Tongue (tissue), 2 donors: ENCODE results near the gene LYRM7. TPM values are rescaled to one million over a fixed set of nuclear protein-coding genes. Genes with fewer than 3 reads are reported as not detected.
"Not testable (repeated sequence)": the region's sequence is repeated elsewhere in the genome, so short reads cannot be mapped to it uniquely, and the experiment has no call there.

Experiments
- DNase-seq: peaks from one replicate; pipeline ENCODE4 v3.0.0-alpha.2; 2015
- total RNA-seq: library from RNA; depleted of rRNA; stranded (reverse); fragments of >200 nt; gene quantifications from one replicate; pipeline ENCODE4 v1.2.3, GENCODE V29; 2014

LYRM7 gene
- total RNA-seq, result 22.1 TPM

- DNase-seq, result peak; percentile 99
Measured at GRCh38 chr5:131170540-131171275, at the start of gene LYRM7. TSS of gene LYRM7 (plus strand) at chr5:131170944. CDS start at chr5:131171021, 77 bp downstream.

DNA sequence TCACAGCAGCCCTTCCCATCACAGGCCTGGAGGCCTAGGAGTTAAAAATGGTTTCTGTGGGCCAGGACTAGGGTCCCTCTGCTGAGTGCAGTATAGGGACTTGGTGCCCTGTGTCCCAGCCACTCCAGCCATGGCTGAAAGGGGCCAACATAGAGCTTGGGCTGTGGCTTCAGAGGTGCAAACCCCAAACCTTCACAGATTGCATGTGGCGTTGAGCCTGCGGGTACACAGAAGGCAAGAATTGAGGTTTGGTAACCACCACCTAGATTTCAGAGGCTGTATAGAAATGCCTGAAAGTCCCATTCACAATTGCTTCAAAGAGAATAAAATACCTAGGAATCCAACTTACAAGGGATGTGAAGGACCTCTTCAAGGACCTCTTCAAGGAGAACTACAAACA is 43.5 kb upstream of the LYRM7 start:
- not testable (repeated sequence) for DNase-seq

GRCh38 chr5:131129306-131129705 is 41.4 kb upstream of the LYRM7 start:
- DNase-seq, result no peak

GRCh38 chr5:131133091-131133490 is 37.7 kb upstream of the LYRM7 start:
- not testable (repeated sequence) for DNase-seq

DNA sequence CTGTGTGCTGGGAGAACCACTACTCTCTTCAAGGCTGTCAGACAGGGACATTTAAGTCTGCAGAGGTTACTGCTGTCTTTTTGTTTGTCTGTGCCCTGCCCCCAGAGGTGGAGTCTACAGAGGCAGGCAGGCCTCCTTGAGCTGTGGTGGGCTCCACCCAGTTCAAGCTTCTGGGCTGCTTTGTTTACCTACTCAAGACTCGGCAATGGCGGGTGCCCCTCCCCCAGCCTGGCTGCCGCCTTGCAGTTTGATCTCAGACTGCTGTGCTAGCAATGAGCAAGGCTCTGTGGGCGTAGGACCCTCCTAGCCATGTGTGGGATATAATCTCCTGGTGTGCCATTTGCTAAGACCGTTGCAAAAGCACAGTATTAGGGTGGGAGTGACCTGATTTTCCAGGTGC is 32.3 kb upstream of the LYRM7 start:
- not testable (repeated sequence) for DNase-seq

DNA sequence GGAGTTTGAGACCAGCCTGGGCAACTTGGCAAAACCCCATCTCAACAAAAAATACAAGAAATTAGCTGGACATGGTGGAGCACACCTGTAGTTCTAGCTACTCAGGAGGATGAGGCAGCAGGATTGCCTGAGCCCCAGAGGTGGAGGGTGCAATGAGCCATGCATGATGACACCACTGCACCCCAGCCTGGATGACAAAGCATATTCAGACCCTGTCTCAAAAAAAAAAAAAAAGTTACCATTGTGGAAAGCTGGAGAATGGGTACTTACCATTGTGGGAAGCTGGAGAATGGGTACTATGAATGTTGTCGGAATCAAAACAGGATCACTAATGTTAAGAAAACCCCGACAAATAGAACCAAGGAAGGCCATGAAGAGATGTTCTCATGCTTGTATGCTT is 31.4 kb upstream of the LYRM7 start:
- no peak for DNase-seq

DNA sequence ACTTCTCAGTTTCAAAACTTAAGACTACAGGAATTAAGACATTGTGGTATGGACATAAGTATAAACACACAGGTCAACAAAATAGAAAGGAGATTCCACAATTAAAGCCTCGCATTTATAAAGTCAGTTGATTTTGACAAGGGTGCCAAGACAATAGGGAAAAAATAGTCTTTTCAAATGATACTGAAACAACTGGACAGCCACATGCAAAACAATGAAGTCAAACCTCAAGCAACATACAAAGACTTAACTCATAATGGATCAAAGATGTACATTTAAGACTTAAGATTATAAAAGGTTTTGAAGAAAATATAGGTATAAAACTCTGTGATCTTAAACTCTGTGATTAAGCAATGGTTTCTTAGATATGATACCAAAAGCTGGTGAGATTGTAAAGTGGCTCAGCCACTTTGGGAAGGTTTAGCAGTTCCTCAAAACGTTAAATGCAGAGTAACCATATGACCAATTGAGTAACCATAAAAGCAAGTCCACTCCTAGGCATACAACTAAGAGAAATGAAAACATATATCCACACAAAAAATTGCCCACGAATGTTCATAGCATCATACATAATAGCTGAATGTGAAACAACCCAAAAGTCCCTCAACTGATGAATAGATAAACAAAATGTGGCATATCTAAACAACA is 27.6 kb upstream of the LYRM7 start:
- DNase-seq, result no peak

GRCh38 chr5:131147258-131147657 is 23.5 kb upstream of the LYRM7 start:
- no peak for DNase-seq

GRCh38 chr5:131148835-131149234 is 21.9 kb upstream of the LYRM7 start:
- DNase-seq, result no peak

- DNase-seq, result no peak
Measured at GRCh38 chr5:131150408-131150807, 20.3 kb upstream of the LYRM7 start.

GRCh38 chr5:131151216-131151615 is 19.5 kb upstream of the LYRM7 start:
- DNase-seq, result no peak

DNA sequence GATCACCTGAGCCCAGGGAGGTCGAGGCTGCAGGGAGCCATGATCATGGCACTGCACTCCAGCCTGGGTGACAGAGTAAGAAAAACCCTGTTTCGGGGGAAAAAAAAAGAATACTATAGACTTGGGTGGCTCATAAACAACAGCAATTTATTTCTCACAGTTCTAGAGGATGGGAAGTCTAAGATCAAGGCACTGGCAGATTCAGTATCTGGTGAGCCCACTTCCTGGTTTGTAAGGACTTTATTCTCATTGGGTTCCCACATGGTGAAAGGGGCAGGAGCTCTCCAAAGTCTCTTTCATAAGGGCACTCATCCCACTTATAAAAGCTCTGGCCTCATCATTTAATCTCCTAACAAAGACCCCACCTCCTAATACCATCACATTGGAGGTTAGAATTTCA is 14.4 kb upstream of the LYRM7 start:
- DNase-seq, result no peak

DNA sequence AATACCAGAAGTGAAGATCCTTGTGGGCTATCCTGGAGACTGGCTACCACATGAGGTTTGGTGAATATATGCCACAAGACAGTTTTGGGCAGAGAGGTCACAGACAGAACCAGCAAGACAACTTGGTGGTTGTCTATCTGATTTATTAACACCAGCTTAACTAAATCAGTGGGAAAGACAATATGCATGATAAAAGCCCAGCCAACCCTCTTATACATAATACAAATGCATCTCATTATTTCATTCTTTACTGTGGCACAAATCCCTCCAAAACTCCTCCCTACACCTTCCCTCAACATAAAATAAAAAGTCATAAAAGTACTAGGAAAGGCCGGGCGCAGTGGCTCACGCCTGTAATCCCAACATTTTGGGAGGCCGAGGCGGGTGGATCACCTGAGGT is 13.8 kb upstream of the LYRM7 start:
- DNase-seq, result no peak

- DNase-seq, result no peak
Measured at GRCh38 chr5:131160134-131160533, 10.6 kb upstream of the LYRM7 start.

DNA sequence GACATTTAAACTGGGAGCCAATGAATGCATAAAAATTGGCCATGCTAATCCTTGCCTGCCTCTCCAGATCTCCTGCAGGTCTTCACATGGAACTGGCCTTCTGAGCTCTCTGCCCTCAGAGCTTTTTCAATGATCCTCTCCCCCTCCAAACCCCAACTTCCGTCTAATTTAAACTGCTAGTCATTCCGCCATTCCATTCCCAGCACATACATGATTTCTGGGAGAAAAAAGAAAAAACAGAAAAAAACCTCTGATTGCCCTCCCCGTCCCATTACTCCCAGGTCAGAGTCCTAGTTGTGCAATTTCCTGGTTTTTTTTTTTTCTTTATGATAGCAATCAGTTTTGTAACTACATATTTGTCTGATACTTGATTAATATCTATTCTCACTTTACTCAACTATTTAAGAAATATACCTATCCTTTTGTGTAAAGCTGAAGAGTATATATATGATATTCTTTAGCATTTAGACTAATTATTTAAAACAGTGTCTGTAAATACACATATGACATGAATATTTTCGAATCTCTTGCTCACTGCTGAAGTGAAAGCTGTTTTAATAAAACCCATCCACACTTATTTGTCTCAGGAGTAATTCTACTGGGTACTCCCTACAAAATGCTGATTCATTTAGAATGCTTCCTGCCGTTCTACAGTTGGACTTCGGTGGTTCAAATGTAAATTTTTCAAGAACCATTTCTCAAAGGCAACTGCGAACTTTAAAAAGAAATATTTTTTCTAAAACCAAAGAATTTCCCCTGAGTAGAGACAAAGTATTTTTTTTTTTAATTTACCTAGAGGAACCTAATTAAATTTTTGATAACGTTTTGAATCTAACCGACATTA is 7.2 kb upstream of the LYRM7 start:
- DNase-seq, result peak; percentile 10

GRCh38 chr5:131164191-131165118 is 6.3 kb upstream of the LYRM7 start:
- peak; percentile 80 for DNase-seq

- DNase-seq, result peak; percentile 96
Measured at GRCh38 chr5:131165119-131165727, 5.5 kb upstream of the LYRM7 start, which contains the start of gene HINT1. TSS of gene HINT1 (minus strand) at chr5:131165256. CDS start at chr5:131165205, 51 bp downstream.

GRCh38 chr5:131167615-131168014 is 3.1 kb upstream of the LYRM7 start:
- DNase-seq, result no peak

DNA sequence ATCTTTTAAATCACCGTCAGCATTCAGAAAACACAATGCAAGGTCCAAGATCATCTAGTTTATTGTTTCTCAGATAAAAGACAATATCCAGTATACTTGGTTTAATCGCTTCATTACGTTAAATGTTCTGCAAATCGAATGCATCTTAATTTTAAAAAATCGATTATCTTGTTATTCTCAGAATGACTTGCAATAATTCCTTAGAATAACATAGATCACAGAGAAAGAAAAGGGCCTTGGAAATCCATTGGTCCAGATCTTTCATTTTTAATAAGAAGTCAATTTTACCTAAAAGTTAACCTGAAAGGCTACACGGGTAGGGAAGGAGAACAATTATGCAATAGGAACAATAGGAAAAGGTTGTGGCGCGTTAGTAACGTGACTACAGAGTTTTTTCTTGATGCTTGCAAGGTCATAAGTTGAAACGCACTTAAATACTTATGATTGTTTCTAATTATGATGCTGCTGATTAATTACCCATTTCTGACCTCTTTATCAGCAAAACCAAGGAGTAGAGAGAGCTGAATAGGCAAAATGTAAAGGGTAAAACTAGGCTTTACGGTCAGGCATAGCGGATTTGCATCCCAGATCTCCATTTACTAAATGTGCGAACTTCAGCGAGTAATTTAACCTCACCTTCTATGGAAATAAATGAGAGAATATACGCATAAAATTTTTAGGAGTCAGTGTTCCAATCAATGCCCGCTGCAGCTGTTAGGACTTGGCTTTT is 769 bp upstream of the LYRM7 start:
- no peak for DNase-seq

DNA sequence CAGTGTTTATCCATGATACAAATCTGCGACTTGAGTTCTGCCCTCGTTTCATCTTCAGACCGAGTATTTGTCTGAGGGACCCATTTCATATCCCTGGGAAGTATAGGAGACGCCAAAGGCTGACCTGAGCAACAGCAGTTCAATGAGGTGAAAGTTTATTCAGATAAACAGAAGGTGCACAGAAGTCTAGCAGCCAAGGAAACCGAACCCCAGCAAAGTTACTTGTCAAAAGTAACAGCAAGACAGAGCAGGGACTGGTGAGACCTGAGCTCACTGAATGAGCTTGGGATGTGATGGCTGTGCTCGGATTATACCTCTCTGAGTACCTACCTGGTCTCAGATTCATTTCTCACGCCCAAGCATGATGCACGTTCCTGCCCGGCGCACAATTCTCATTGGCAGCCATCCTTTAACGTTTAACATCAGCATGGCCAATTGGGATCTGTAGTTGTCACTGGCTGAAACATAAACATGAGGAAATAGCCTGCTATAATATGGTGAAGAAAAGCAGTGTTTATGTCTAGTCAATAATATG is 599 bp downstream of the LYRM7 start:
- DNase-seq, result no peak
